ENCODE measurements around the gene JUP.

DNA sequence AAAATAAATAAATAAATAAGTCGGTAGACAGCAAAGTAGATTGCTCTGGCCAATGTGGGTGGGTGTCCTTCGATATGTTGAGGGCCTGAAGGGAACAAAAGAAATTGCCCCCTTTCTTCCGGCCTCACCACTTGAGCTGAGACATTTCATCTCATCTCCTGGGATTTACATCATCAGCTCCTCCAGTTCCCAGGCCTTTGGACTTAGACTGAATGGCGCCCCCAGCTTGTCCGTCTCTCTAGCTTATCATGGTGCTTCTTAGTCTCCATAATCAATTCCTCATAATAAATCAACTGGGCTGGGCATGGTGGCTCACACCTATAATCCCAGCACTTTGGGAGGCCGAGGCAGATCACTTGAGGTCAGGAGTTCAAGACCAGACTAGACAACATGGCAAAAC, 38.2 kb downstream of the JUP start:
- TF ChIP-seq, protein P1, sequence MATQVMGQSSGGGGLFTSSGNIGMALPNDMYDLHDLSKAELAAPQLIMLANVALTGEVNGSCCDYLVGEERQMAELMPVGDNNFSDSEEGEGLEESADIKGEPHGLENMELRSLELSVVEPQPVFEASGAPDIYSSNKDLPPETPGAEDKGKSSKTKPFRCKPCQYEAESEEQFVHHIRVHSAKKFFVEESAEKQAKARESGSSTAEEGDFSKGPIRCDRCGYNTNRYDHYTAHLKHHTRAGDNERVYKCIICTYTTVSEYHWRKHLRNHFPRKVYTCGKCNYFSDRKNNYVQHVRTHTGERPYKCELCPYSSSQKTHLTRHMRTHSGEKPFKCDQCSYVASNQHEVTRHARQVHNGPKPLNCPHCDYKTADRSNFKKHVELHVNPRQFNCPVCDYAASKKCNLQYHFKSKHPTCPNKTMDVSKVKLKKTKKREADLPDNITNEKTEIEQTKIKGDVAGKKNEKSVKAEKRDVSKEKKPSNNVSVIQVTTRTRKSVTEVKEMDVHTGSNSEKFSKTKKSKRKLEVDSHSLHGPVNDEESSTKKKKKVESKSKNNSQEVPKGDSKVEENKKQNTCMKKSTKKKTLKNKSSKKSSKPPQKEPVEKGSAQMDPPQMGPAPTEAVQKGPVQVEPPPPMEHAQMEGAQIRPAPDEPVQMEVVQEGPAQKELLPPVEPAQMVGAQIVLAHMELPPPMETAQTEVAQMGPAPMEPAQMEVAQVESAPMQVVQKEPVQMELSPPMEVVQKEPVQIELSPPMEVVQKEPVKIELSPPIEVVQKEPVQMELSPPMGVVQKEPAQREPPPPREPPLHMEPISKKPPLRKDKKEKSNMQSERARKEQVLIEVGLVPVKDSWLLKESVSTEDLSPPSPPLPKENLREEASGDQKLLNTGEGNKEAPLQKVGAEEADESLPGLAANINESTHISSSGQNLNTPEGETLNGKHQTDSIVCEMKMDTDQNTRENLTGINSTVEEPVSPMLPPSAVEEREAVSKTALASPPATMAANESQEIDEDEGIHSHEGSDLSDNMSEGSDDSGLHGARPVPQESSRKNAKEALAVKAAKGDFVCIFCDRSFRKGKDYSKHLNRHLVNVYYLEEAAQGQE (IDR thresholded peaks at IDR 0.05; ENCODE audit: borderline replicate concordance) = no peak
- TF ChIP-seq, protein P2, sequence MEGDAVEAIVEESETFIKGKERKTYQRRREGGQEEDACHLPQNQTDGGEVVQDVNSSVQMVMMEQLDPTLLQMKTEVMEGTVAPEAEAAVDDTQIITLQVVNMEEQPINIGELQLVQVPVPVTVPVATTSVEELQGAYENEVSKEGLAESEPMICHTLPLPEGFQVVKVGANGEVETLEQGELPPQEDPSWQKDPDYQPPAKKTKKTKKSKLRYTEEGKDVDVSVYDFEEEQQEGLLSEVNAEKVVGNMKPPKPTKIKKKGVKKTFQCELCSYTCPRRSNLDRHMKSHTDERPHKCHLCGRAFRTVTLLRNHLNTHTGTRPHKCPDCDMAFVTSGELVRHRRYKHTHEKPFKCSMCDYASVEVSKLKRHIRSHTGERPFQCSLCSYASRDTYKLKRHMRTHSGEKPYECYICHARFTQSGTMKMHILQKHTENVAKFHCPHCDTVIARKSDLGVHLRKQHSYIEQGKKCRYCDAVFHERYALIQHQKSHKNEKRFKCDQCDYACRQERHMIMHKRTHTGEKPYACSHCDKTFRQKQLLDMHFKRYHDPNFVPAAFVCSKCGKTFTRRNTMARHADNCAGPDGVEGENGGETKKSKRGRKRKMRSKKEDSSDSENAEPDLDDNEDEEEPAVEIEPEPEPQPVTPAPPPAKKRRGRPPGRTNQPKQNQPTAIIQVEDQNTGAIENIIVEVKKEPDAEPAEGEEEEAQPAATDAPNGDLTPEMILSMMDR (IDR thresholded peaks at IDR 0.05; ENCODE audit: poor library complexity, severe bottlenecking) = no peak

Measured in neural cell (in vitro differentiated cells).